WTC11 (cell line): ENCODE results near the gene IL17F. TPM values are rescaled to one million over a fixed set of nuclear protein-coding genes. Genes with fewer than 3 reads are reported as not detected.

ENCODE experiments used
- ATAC-seq: fragments of 200-7000 bp; cut with Tn5 transposase; 2 replicates; pipeline ENCODE4 v1.10.0; 2021; ENCODE audit warnings: mild to moderate bottlenecking, moderate library complexity
- CTCF ChIA-PET: fragments of 300-600 bp; sonication (Branson Sonifier 250); formaldehyde crosslinking; loops from one replicate; lab custom pipeline; 2021; ENCODE audit warnings: antibody characterized with exemption; lab: Charles Lee
- POLR2A ChIA-PET: fragments of 350-600 bp; sonication (Branson Sonifier 250); formaldehyde crosslinking; loops from one replicate; lab custom pipeline; 2021; ENCODE audit warnings: antibody characterized with exemption; lab: Charles Lee
- DNase-seq: peaks from one replicate; pipeline ENCODE4 v3.0.0; 2021; ENCODE audit warnings: low spot score
- H3K27ac Mint-ChIP-seq: 2 replicates; pipeline ENCODE4 v1.8.0; 2021; ENCODE audit warnings: mixed read lengths
- H3K27me3 Mint-ChIP-seq: 2 replicates; pipeline ENCODE4 v1.8.0; 2021; ENCODE audit warnings: low read depth, mild to moderate bottlenecking, moderate library complexity, mixed read lengths
- H3K36me3 Mint-ChIP-seq: 2 replicates; pipeline ENCODE4 v1.8.0; 2021; ENCODE audit warnings: mixed read lengths
- H3K4me1 Mint-ChIP-seq: 2 replicates; pipeline ENCODE4 v1.8.0; 2022; ENCODE audit warnings: mixed read lengths
- H3K4me3 Mint-ChIP-seq: 2 replicates; pipeline ENCODE4 v1.8.0; 2021; ENCODE audit warnings: mild to moderate bottlenecking, moderate library complexity, mixed read lengths
- H3K9me3 Mint-ChIP-seq: 2 replicates; pipeline ENCODE4 v1.8.0; 2021; ENCODE audit warnings: mixed read lengths
- CREB1 ChIP-seq: sonication (generic); formaldehyde crosslinking; IDR thresholded peaks from 2 replicates; pipeline ENCODE4 v1.8.0; 2023; ENCODE audit warnings: mild to moderate bottlenecking, missing genetic modification reagents
- ESRRA ChIP-seq: sonication (generic); formaldehyde crosslinking; IDR thresholded peaks from 2 replicates; pipeline ENCODE4 v1.8.1; 2022; ENCODE audit warnings: mild to moderate bottlenecking, missing genetic modification reagents, borderline replicate concordance
- ETV6 ChIP-seq: sonication (generic); formaldehyde crosslinking; IDR thresholded peaks from 2 replicates; pipeline ENCODE4 v1.8.1; 2022; ENCODE audit warnings: mild to moderate bottlenecking, missing genetic modification reagents
- IRF2 ChIP-seq: sonication (generic); formaldehyde crosslinking; IDR thresholded peaks from 2 replicates; pipeline ENCODE4 v1.8.0; 2022; ENCODE audit warnings: low read depth, missing genetic modification reagents, borderline replicate concordance
- MYBL2 ChIP-seq: sonication (generic); formaldehyde crosslinking; IDR thresholded peaks from 2 replicates; pipeline ENCODE4 v1.8.1; 2023; ENCODE audit warnings: mild to moderate bottlenecking, moderate library complexity, missing genetic modification reagents
- NFE2L1 ChIP-seq: sonication (generic); formaldehyde crosslinking; IDR thresholded peaks from 2 replicates; pipeline ENCODE4 v1.8.1; 2023; ENCODE audit warnings: missing genetic modification reagents
- NFYB ChIP-seq: sonication (generic); formaldehyde crosslinking; conservative IDR thresholded peaks from 2 replicates; pipeline ENCODE4 v1.8.0; 2022; ENCODE audit warnings: low read depth, missing genetic modification reagents
- OVOL2 ChIP-seq: fragments of 250-450 bp; sonication (Bioruptor Pico); IDR thresholded peaks from 2 replicates; pipeline ENCODE4 v1.9.0; 2021; ENCODE audit warnings: mild to moderate bottlenecking, borderline replicate concordance
- ZNF232 ChIP-seq: sonication (generic); formaldehyde crosslinking; IDR thresholded peaks from 2 replicates; pipeline ENCODE4 v1.8.0; 2022; ENCODE audit warnings: mild to moderate bottlenecking, missing genetic modification reagents
- ZNF317 ChIP-seq: sonication (generic); formaldehyde crosslinking; IDR thresholded peaks from 2 replicates; pipeline ENCODE4 v1.8.1; 2023; ENCODE audit warnings: low read depth, mild to moderate bottlenecking, moderate library complexity, missing genetic modification reagents, borderline replicate concordance
- ZNF416 ChIP-seq: fragments of 250-450 bp; sonication (Bioruptor Pico); IDR thresholded peaks from 2 replicates; pipeline ENCODE4 v1.9.0; 2021; ENCODE audit warnings: mild to moderate bottlenecking, inconsistent platforms
- ZNF671 ChIP-seq: fragments of 250-450 bp; sonication (Bioruptor Pico); IDR thresholded peaks from 2 replicates; pipeline ENCODE4 v1.8.0; 2021; ENCODE audit warnings: mild to moderate bottlenecking
- total RNA-seq: library from RNA; stranded (reverse); gene quantifications from 3 replicates; pipeline ENCODE4 v1.2.3, GENCODE V29; 2021
- TF ChIP-seq, protein P1 (sequence below): sonication (generic); formaldehyde crosslinking; IDR thresholded peaks from 2 replicates; pipeline ENCODE4 v1.8.1; 2023; ENCODE audit warnings: mild to moderate bottlenecking, missing genetic modification reagents, borderline replicate concordance
- TF ChIP-seq, protein P2 (sequence below): fragments of 250-450 bp; sonication (Bioruptor Pico); IDR thresholded peaks from 2 replicates; pipeline ENCODE4 v1.9.0; 2021; ENCODE audit warnings: moderate library complexity, mild to moderate bottlenecking, inconsistent platforms, borderline replicate concordance
- TF ChIP-seq, protein P3 (sequence below): sonication (generic); formaldehyde crosslinking; IDR thresholded peaks from 2 replicates; pipeline ENCODE4 v1.8.1; 2022; ENCODE audit warnings: low read depth, mild to moderate bottlenecking, moderate library complexity, missing genetic modification reagents, borderline replicate concordance
- TF ChIP-seq, protein P4 (sequence below): fragments of 250-450 bp; sonication (Bioruptor Pico); IDR thresholded peaks from 2 replicates; pipeline ENCODE4 v1.8.0; 2021; ENCODE audit warnings: mild to moderate bottlenecking
- TF ChIP-seq, protein P5 (sequence below): sonication (generic); formaldehyde crosslinking; IDR thresholded peaks from 2 replicates; pipeline ENCODE4 v1.8.0; 2022; ENCODE audit warnings: mild to moderate bottlenecking, missing genetic modification reagents

The IL17F gene
- total RNA-seq, 1 experiment from 2014 or later = not detected

DNA sequence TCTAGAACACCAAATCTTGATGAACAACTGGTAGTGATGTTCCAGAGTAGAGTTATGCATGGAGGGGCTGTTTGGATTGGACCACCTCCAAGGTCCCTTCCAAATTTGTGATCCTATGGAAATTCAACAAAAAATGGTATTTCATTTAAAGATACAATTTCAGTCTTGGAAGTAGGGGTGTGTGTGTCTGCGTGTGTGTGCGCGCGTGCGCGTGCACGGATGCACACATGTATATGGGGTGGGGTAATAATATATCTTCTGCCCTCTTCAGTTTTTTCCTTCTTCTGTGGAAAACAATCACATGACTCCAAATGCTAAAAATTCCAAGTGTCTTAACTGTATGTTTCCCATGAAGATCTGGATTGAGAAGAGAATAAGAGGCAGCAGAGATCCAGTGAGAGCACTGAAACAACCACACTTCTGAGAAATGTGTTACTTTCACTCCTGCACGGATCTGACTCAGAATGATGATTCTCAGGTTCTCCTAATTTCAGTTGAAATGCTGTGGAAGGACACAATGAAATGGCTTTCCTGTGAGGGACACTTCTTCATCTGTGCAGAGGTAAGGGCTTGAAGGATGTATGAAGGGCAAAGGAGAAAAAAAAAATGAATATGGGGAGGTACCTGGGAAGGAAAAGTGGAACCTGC lies 10.6 kb upstream of the IL17F start (continued):
- no peak for TF ChIP-seq ETV6 (CRISPR knock-in tag)
- TF ChIP-seq, all 79 proteins: peak for 0

DNA sequence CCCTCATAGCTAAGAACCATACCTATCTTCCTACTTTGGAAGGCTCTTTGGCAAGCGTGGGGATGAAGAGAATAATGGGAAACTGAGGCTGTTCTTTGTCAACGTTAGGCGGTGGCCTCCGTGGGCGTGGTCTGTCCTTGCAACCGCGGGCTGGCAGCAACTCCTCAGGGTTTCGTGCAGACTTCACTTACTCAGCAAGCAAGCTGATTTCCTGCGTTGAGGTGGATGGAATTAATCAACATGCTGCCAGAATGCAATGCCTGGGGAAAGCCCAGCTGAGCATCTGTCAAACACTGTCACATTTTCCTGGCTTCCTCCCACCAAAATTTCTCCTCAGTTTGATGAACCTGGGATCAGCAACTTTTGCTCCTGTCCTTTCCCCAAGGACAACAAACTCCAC lies 9.2 kb upstream of the IL17F start:
- Mint-ChIP-seq H3K27me3 (peaks cover 5% of the 10 kb centered on the region), H3K36me3 (peaks cover 8% of the 10 kb centered on the region), H3K4me3 (no peak overlapping the region), H3K9me3 (peaks cover 18% of the 10 kb centered on the region), H3K27ac (no peak overlapping the region), H3K4me1 (no peaks in the 10 kb centered on the region)
- no peak for TF ChIP-seq ZNF317 (CRISPR knock-in tag)
- no peak for TF ChIP-seq NFYB (CRISPR knock-in tag)
- TF ChIP-seq, protein P1, sequence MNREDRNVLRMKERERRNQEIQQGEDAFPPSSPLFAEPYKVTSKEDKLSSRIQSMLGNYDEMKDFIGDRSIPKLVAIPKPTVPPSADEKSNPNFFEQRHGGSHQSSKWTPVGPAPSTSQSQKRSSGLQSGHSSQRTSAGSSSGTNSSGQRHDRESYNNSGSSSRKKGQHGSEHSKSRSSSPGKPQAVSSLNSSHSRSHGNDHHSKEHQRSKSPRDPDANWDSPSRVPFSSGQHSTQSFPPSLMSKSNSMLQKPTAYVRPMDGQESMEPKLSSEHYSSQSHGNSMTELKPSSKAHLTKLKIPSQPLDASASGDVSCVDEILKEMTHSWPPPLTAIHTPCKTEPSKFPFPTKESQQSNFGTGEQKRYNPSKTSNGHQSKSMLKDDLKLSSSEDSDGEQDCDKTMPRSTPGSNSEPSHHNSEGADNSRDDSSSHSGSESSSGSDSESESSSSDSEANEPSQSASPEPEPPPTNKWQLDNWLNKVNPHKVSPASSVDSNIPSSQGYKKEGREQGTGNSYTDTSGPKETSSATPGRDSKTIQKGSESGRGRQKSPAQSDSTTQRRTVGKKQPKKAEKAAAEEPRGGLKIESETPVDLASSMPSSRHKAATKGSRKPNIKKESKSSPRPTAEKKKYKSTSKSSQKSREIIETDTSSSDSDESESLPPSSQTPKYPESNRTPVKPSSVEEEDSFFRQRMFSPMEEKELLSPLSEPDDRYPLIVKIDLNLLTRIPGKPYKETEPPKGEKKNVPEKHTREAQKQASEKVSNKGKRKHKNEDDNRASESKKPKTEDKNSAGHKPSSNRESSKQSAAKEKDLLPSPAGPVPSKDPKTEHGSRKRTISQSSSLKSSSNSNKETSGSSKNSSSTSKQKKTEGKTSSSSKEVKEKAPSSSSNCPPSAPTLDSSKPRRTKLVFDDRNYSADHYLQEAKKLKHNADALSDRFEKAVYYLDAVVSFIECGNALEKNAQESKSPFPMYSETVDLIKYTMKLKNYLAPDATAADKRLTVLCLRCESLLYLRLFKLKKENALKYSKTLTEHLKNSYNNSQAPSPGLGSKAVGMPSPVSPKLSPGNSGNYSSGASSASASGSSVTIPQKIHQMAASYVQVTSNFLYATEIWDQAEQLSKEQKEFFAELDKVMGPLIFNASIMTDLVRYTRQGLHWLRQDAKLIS (CRISPR knock-in tag) = no peak
- TF ChIP-seq, protein P2, sequence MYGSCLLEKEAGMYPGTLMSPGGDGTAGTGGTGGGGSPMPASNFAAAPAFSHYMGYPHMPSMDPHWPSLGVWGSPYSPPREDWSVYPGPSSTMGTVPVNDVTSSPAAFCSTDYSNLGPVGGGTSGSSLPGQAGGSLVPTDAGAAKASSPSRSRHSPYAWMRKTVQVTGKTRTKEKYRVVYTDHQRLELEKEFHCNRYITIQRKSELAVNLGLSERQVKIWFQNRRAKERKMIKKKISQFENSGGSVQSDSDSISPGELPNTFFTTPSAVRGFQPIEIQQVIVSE (CRISPR knock-in tag) = no peak
- no peak for TF ChIP-seq IRF2
- TF ChIP-seq NFE2L1 (CRISPR knock-in tag) = no peak
- TF ChIP-seq ESRRA = no peak
- TF ChIP-seq MYBL2 (CRISPR knock-in tag) = no peak
- no peak for TF ChIP-seq ZNF671 (CRISPR knock-in tag)
- TF ChIP-seq ZNF416 = no peak
- TF ChIP-seq ZNF232 (CRISPR knock-in tag) = no peak
- TF ChIP-seq CREB1 = no peak
- TF ChIP-seq, protein P3, sequence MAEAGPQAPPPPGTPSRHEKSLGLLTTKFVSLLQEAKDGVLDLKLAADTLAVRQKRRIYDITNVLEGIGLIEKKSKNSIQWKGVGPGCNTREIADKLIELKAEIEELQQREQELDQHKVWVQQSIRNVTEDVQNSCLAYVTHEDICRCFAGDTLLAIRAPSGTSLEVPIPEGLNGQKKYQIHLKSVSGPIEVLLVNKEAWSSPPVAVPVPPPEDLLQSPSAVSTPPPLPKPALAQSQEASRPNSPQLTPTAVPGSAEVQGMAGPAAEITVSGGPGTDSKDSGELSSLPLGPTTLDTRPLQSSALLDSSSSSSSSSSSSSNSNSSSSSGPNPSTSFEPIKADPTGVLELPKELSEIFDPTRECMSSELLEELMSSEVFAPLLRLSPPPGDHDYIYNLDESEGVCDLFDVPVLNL = no peak
- TF ChIP-seq, protein P4, sequence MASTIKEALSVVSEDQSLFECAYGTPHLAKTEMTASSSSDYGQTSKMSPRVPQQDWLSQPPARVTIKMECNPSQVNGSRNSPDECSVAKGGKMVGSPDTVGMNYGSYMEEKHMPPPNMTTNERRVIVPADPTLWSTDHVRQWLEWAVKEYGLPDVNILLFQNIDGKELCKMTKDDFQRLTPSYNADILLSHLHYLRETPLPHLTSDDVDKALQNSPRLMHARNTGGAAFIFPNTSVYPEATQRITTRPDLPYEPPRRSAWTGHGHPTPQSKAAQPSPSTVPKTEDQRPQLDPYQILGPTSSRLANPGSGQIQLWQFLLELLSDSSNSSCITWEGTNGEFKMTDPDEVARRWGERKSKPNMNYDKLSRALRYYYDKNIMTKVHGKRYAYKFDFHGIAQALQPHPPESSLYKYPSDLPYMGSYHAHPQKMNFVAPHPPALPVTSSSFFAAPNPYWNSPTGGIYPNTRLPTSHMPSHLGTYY (CRISPR knock-in tag) = no peak
- no peak for TF ChIP-seq OVOL2
- TF ChIP-seq, protein P5, sequence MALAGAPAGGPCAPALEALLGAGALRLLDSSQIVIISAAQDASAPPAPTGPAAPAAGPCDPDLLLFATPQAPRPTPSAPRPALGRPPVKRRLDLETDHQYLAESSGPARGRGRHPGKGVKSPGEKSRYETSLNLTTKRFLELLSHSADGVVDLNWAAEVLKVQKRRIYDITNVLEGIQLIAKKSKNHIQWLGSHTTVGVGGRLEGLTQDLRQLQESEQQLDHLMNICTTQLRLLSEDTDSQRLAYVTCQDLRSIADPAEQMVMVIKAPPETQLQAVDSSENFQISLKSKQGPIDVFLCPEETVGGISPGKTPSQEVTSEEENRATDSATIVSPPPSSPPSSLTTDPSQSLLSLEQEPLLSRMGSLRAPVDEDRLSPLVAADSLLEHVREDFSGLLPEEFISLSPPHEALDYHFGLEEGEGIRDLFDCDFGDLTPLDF (CRISPR knock-in tag) = no peak
- no peak for ATAC-seq
- CTCF ChIA-PET = interaction anchor here (0.6 kb wide), 1 partner anchor 147 kb away, joined by 6 read pairs; no protein-coding TSS in a partner anchor
- DNase-seq = no peak
- POLR2A ChIA-PET = no interaction called here
